LNCAP (cell line): ENCODE data around the gene VAMP5.

ENCODE experiments used
- TF ChIP-seq, protein P1 (sequence below): fragments of 450-650 bp; IDR thresholded peaks from 2 replicates; pipeline ENCODE4 v1.5.1; 2017; ENCODE audit warnings: mild to moderate bottlenecking

The VAMP5 gene, protein sequence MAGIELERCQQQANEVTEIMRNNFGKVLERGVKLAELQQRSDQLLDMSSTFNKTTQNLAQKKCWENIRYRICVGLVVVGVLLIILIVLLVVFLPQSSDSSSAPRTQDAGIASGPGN

DNA sequence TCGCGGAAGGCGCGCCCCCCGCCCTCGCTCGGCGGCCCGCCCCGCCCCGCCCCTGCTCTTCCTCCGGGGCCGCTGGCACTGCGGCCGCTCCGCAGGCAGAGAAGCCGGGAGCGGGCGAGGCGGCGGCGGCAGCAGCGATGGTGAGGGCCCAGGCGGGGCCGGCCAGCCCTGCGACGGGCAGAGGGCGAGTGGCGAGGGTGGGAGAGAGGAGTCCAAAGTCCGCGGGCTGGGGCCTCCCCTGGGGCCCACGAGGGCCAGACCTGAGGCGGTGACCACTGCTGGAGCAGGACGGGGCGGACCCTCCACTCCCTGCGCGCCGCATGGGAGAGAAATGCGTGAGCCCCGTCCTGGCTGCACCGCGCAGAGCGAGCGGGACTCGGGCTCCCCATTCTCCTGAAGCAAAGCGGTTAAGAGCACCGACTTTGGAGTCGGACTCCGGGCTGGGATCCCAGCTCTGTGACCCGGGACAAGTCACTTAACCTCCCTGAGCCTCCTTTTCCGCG lies at the start of gene VAMP5:
Gene VAMP5 (plus strand): TSS at position 78 of the 503 bp plus-strand sequence. CDS start 60 bp downstream, at position 138.
- TF ChIP-seq, protein P1, sequence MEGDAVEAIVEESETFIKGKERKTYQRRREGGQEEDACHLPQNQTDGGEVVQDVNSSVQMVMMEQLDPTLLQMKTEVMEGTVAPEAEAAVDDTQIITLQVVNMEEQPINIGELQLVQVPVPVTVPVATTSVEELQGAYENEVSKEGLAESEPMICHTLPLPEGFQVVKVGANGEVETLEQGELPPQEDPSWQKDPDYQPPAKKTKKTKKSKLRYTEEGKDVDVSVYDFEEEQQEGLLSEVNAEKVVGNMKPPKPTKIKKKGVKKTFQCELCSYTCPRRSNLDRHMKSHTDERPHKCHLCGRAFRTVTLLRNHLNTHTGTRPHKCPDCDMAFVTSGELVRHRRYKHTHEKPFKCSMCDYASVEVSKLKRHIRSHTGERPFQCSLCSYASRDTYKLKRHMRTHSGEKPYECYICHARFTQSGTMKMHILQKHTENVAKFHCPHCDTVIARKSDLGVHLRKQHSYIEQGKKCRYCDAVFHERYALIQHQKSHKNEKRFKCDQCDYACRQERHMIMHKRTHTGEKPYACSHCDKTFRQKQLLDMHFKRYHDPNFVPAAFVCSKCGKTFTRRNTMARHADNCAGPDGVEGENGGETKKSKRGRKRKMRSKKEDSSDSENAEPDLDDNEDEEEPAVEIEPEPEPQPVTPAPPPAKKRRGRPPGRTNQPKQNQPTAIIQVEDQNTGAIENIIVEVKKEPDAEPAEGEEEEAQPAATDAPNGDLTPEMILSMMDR: no peak

DNA sequence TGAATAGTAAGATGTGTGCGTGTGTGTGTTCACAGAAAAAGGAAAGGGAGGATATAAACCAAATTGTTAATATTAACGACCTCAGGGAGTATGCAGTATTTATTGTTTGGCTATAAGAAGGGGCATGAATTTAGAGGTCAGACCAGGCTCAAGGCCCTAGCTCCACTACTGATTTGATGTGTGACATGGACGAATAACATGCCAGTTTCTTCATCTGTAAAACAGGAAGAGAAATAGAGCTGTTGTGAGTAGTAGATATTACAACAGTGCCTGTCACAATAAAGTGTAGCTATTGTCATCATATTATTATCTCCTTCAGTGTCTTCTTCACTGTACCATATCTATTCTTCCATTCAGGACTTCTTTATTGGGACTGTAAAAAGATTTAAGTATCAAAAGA lies 49.4 kb upstream of the VAMP5 start:
- TF ChIP-seq, protein P1: no peak

DNA sequence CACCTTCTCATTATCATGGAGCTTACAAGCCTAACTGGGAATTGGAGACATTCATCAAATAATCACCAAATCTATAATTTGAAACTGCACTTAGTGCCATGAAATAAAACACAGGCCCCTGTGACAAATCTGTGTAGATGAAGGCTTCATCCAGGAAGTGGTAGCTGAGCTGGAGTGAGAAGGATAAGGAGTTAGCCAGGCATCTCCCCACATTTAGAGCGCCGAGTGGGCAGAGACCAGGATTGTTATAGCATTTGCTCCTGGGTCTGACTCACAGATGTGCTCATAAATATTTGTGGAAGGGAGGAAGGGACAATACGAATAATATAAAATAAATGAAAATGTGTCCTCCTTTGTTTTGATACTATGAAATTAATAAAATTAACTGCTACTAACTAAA lies 47.8 kb upstream of the VAMP5 start:
- TF ChIP-seq, protein P1: no peak

DNA sequence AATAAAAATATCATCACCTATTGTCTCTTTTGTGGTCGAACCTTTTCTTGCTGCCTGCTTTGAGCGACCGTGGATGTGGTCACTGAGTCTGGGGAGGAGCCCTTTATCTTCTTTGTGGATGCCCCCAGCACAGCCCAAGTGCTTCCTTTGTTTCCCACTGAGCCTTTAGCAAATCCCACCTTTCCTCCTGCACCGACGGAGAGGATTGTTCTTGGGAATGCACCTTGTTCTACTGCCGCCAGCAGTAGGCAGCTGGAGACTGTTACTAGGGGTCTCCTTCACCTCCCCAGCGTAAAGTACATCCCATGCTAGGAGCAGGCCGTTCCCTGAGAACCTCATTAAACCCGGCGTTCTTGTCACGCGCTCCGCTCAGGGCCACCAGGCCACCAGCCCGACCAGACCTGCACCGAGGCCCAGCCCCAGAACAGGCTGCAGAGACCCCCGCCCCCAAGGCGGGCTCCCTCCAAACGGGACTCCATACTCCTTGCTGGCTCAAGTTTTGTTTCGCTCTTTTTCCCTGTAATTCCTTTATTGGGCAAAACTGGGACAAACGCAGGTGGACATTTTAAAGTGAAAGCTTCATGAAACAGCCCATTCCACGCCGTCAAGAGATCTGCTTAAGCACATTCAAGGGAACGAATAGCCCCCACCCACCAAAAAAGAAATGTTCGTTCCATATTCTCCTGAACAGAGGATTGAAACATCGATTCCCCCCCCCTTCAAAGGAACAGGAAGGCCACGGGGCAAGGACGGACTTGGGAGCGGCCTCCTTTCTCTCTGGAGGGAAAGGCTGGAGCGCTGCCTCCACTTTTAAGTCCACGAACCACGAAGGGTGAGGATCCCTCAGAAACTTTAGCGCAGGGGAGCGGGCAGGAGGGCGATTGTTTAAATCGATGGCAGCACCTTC lies 46.4 kb upstream of the VAMP5 start:
- TF ChIP-seq, protein P1: no peak

DNA sequence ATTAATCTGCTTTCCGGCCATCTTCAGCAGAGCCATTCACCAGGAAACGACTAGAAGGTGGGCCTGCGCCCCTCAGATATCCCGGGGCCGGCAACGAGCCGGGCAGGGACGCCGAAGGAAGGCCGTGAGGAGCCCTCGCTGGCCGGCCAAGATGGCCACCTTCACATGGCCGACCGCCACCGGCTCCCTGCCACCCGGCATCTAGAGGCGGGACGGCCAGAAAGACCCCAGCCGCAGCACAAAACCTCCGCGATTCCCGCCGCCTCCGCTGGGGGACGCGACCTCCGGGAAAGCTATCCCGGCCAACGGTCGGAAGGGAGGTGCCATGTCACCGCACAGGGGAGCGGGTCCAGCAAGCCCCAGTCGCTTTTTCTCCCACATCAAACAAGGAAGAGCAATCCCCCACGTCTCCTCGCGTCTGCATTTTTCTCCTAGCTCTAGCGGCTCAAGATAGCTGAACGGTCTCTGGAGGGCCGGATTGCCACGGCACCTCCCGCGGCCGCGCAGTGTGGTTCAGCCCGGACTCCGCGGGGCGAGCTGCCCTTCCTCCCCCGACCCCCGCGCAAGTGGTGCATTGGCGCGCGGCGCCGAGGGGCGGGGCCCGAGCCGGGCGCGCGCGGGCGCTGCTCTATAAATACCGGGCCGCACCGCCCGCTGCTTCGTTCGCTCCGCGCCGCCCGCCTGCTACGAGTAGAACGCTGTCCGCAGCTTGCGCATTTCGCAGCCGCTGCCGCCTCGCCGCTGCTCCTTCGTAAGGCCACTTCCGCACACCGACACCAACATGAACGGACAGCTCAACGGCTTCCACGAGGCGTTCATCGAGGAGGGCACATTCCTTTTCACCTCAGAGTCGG lies 45.5 kb upstream of the VAMP5 start, which contains the start of gene MAT2A:
Gene MAT2A (plus strand): TSS at position 662 of the 854 bp plus-strand sequence. CDS start 120 bp downstream, at position 782.
- TF ChIP-seq, protein P1: peak; percentile 57

DNA sequence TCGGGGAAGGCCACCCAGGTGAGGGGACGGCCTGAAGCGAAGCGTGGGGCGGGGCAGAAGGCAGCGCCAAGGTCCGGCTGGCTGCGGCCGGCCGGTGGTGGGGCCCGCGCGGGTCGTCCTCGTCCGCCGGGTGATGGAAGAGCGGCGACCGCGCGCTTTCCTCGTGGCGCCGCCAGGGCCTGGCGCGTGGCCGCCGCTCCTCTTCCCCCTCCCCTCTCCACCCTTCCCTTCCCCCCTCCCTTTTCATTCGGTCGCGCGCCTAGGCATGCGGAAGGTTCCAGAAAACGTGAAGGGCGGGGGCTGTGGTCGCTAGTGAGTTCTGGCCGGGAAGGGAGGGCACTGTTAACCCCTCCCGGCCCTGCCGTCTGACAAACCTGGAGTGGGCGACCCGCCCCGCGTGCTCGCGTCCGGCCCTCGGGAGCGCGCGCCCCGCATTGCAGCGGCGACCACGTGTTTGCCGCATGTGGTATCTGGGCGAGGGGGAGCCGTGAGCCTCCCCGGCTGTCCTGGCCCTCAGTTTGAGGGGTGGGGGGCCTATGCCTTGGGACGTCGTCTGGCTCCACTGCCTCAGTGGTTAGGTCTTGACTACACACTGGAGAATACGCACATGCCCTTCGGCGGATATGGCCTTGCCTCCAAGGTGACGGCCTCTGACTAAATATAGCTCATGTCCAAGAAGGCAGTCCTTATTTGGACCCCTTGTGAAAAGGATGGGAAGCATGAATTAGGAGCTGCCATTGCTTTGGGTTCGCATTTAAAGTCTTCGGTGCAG lies 44.7 kb upstream of the VAMP5 start:
- TF ChIP-seq, protein P1: no peak
